ENCODE measurements around the gene DCN.

DCN gene

GRCh38 chr12:91140026-91140931 lies 42.3 kb downstream of the DCN start:
- DNase-seq (ENCODE audit: low read depth in 2 of 3, low spot score in 1 of 3), result no peak

GRCh38 chr12:91139286-91139685 lies 43.3 kb downstream of the DCN start:
- no peak for DNase-seq (ENCODE audit: low read depth in 2 of 3, low spot score in 1 of 3)

GRCh38 chr12:91138337-91138920 lies 44.2 kb downstream of the DCN start:
- DNase-seq (ENCODE audit: low read depth in 2 of 3, low spot score in 1 of 3), result no peak

- no peak for DNase-seq (ENCODE audit: low read depth in 2 of 3, low spot score in 1 of 3)
Measured at GRCh38 chr12:91133871-91134270, 48.7 kb downstream of the DCN start.

DNA sequence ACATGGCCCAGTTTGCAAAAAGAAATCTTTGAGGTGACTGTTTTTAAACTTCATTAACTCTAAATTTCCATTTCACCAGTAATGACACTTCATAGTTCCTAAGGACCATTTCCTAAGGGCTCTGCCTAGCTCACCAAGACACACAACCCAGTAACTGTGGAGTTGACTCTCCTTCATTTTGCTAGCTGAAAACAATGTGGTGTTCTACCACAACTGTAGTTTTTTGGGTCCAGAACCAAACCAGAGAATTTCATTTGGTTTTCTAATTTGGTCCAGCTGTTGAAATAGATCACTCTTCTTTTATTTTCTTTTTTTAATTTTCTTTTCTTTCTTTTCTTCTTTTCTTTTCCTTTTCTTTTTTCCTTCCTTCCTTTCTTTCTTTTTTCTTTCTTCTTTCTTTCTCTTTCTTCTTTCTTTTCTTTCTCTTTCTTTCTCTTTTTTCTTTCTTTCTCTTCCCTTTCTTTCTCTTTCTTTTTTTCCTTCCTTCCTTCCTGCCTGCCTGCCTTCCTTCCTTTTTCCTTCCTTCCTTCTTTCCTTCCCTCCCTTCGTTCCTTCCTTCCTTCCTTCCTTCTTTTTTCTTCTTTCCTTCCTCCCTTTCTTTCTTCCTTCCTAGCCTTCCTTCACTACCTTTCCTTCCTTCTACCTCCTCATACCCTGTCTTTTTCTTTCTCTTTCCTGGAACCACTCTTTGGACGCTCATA lies 52.8 kb downstream of the DCN start:
- DNase-seq (ENCODE audit: low read depth in 2 of 3, low spot score in 1 of 3), result no peak

GRCh38 chr12:91127751-91128150 lies 54.9 kb downstream of the DCN start:
- DNase-seq (ENCODE audit: low read depth in 2 of 3, low spot score in 1 of 3), result no peak

GRCh38 chr12:91127306-91127705 lies 55.3 kb downstream of the DCN start:
- DNase-seq (ENCODE audit: low read depth in 2 of 3, low spot score in 1 of 3), result no peak

DNA sequence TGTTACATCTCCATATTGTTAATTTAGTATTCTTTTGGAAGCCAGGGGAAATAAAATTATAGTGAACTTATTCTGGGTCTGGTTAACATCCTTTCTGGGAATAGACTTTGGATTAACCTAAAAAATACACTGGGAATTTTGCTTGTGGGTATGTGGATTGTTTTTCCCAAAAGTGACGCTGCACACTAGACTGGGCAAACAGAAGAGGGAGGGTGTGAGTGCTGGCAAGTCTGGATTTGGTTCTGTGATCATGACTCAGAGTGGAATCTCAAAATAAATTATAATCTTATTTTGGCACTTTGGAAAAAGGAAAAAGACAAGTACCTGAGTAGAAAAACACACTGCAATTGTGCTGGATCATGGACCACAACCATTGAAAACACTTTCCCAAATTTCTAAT lies 56.1 kb downstream of the DCN start:
- DNase-seq (ENCODE audit: low read depth in 2 of 3, low spot score in 1 of 3), result no peak

DNA sequence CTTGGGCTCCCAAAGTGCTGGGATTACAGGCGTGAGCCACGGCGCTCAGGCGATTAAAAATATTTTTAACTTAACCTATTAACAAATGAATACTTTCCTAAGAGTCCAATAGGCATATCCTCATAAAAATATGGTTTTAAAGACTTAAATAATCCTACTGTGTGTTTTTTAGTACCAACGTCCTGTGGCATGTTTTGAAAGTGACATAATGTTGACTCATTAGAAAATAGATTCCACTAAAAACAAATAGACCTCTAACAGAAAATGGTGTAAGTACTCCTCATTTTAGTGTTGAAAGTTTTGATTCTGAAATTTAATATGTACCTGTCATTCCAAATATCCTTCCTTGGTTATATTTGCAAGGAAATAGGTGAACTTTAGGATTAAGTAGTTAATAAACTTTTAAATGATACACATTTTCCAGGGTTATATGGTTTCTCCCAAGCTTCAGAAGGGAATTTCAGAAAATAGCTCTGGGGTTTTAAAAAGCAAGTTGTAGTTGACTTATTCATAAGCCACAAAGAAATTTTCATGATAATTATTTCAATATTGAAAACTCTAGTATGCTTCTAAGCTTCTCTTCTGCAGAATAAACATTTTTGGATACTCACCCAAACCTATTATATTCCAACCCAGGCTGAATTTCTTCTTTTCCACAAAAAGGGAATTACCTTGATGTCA lies 59.2 kb downstream of the DCN start:
- no peak for DNase-seq (ENCODE audit: low read depth in 2 of 3, low spot score in 1 of 3)

GRCh38 chr12:91120781-91121180 lies 61.8 kb downstream of the DCN start:
- no peak for DNase-seq (ENCODE audit: low read depth in 2 of 3, low spot score in 1 of 3)

GRCh38 chr12:91119089-91119488 lies 63.5 kb downstream of the DCN start:
- DNase-seq (ENCODE audit: low read depth in 2 of 3, low spot score in 1 of 3), result no peak

DNA sequence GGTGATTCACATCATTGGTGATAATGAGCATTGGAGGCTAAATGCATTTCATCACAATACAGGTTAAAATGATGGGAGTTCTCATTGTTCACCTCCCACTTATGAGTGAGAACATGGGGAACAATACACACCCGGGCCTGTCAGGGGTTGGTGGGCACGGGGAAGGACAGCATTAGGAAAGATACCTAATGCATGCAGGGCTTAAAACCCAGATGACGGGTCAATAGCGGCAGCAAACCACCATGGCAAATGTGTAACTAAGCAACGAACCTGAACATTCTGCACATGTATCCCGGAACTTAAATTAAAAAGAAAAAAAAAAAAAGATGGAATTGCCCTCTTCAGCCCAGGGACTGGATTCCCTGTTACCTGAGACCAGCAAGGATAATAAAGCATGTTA lies 69.0 kb downstream of the DCN start:
- no peak for DNase-seq (ENCODE audit: low read depth in 2 of 3, low spot score in 1 of 3)

DNA sequence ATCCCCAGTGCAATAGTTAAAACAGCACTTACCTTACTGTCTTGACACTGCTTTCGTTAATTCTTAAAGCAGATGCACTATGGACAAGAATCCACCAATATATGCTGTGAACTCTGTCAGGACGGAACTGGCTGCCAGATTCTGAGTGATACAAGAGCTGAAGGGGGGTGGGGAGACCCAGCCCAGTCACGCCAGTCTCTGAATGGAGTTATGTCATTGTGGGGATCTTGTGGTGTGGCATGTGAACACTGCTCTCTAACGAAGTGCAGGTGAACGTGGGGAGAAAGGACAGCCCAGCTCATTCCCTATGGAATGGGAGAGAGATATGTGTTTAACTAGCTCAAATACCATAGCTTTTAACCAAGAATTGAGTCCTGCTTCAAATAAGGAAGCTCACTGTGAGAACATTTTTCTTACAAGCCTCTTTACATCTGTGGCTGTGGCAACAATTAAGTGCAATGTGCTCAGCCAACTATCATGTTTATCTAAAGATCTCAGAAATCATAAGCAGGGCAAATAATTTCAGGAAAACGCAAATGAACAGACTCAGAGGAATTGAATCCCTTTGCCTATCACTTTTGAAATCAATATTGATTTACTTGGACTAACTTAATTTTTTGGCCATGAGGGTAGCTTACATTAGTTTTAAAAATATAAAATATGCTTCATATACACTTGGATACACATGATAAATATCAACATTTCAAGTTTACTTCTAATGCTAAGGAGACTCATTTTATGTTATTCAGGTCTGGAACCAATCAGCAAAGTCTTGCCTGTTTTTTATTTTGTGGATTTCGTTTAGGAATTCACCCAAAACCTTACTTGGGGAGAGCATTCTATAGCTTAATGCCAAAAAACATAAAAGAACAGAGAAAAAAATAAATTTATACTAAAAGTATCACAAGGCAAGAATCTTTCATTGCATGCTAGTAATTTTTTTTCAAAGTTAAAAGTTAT lies 71.0 kb downstream of the DCN start, which contains the start of gene LUM:
TSS of gene LUM (minus strand) at position 129 of the 960 bp plus-strand sequence. CDS start 2,515 bp downstream, outside the sequence.
- no peak for DNase-seq (ENCODE audit: low read depth in 2 of 3, low spot score in 1 of 3)

DNA sequence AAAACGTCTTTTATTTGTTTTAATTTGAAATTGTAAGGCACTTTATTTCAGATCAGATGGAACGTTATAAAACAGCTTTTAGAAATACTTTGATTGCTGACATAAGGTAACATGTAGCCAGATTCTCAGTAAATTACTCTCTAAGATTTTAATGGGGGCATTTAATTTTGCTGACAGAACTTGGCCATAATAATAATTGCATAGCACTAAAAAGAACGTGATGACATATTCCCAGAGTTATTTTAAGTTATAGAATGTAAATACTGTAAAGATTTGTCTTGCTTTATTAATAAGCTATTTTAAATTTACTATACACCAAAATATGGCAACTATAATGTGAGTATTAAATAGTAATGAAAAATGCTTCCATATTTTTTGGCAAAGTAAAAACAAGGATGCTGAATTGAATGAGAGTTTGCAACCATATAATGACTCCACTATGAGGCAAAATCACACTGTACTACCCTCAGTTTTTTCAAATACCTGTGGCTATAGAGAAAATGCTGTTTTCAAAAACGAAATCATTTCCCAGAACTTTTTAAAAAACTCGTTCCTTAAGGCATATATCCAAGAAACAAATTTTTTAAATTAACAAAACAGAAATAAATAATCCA lies 72.2 kb downstream of the DCN start:
- no peak for DNase-seq (ENCODE audit: low read depth in 2 of 3, low spot score in 1 of 3)

- DNase-seq (ENCODE audit: low read depth in 2 of 3, low spot score in 1 of 3), result no peak
Measured at GRCh38 chr12:91109581-91110310, 72.9 kb downstream of the DCN start.

DNA sequence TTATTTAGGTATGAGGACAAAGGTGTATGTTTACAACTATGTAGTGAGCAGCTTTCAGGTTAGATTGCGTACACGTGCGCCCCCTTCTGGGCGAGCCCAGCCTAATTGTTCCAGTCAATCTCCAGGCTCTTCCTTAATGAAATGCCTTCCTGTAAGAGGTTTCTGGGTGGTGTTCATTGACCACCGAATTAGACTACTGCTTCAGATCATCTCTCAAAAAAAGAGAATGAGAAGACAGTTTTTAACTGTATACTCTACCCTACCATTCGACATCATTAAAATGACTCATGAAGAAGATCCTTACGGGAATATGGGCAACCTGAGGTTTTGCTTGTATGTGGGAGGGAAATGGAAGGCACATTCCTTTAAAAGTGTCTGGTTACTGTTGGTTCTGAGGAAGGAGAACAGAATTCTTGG lies 73.5 kb downstream of the DCN start:
- DNase-seq (ENCODE audit: low read depth in 2 of 3, low spot score in 1 of 3), result peak; percentile 30 to 44 (median 40)

- no peak for DNase-seq (ENCODE audit: low read depth in 2 of 3, low spot score in 1 of 3)
Measured at GRCh38 chr12:91108196-91108755, 74.3 kb downstream of the DCN start.

GRCh38 chr12:91106283-91106682 lies 76.3 kb downstream of the DCN start:
- DNase-seq (ENCODE audit: low read depth in 2 of 3, low spot score in 1 of 3), result no peak

GRCh38 chr12:91105807-91106206 lies 76.8 kb downstream of the DCN start:
- no peak for DNase-seq (ENCODE audit: low read depth in 2 of 3, low spot score in 1 of 3)

All from stimulated activated CD4-positive, alpha-beta T cell treated with anti-CD3 and anti-CD28 coated beads, Interleukin-12 subunit alpha, Interleukin-12 subunit beta, amount 100 ng/mL, for 48 hours (primary cell).